GM23248 (cell line): ENCODE results near the gene TBATA.

Experiments
- EZH2 ChIP-seq: fragments of 200-600 bp; sonication (generic); IDR thresholded peaks from 2 replicates; pipeline ENCODE4 v1.6.1; 2018; ENCODE audit warnings: antibody characterized with exemption, mild to moderate bottlenecking; ENCODE audit not compliant: insufficient read depth, poor library complexity, severe bottlenecking
- EZH2phosphoT487 ChIP-seq: fragments of 200-600 bp; sonication (generic); IDR thresholded peaks from 2 replicates; pipeline ENCODE4 v1.6.1; 2018; ENCODE audit warnings: antibody characterized with exemption, moderate library complexity, mild to moderate bottlenecking, low read depth; ENCODE audit not compliant: insufficient read depth

DNA sequence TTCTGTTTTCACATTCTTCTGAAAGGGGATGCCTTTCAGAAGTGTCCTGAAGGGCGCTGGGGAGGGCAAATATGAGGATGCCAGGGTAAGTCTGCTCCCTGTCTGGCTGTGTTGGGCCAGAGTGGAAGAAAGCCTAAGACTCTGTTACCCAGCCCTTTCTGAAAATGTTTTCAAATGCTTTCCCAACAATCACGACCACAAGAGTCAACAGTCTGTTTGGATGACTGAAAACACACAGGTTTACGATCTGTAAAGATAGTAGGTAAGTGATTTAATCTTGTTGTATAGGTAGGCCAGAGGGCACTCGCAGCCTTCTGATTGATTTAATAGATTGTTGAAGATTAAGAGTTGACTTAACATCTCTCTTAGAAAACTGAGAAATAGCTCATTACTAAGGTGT, 43.7 kb upstream of the TBATA start:
- TF ChIP-seq EZH2 (no peak), EZH2phosphoT487 (no peak)
